HEK293T (cell line): Measurements from ENCODE around the gene HOXA9.

Experiments used
- CTCF ChIA-PET: fragments of 350-600 bp; formaldehyde crosslinking; extraction: SDS; loops from one replicate; lab custom pipeline; 2021; ENCODE audit warnings: antibody characterized with exemption, inconsistent platforms; lab: Yijun Ruan, JAX
- POLR2A ChIA-PET: fragments of 350-600 bp; formaldehyde crosslinking; extraction: SDS; loops from one replicate; lab custom pipeline; 2020; ENCODE audit warnings: antibody characterized with exemption, inconsistent platforms; lab: Yijun Ruan, JAX
- DNase-seq: peaks from one replicate; pipeline ENCODE4 v3.0.0; 2012; ENCODE audit warnings: mixed read lengths; ENCODE audit errors: extremely low spot score
- ARNT ChIP-seq: fragments of 450-650 bp; IDR thresholded peaks from 2 replicates; pipeline ENCODE4 v1.6.1; 2017; ENCODE audit warnings: mild to moderate bottlenecking
- BHLHE40 ChIP-seq: fragments of 450-650 bp; IDR thresholded peaks from 2 replicates; pipeline ENCODE4 v1.6.1; 2016; ENCODE audit warnings: mild to moderate bottlenecking, moderate library complexity, borderline replicate concordance
- CTBP1 ChIP-seq: fragments of 450-650 bp; IDR thresholded peaks from 2 replicates; pipeline ENCODE4 v1.6.1; 2016; ENCODE audit warnings: borderline replicate concordance
- ELF4 ChIP-seq: fragments of 450-650 bp; IDR thresholded peaks from 2 replicates; pipeline ENCODE4 v1.6.1; 2017; ENCODE audit warnings: antibody characterized with exemption
- FOXA1 ChIP-seq: fragments of 450-650 bp; IDR thresholded peaks from 2 replicates; pipeline ENCODE4 v1.6.1; 2016; ENCODE audit warnings: mild to moderate bottlenecking
- FOXK2 ChIP-seq: fragments of 450-650 bp; IDR thresholded peaks from 2 replicates; pipeline ENCODE4 v1.6.1; 2016; ENCODE audit warnings: mild to moderate bottlenecking
- FOXM1 ChIP-seq: fragments of 450-650 bp; IDR thresholded peaks from 2 replicates; pipeline ENCODE4 v1.6.1; 2017; ENCODE audit warnings: mild to moderate bottlenecking, borderline replicate concordance
- HDGF ChIP-seq: fragments of 450-650 bp; IDR thresholded peaks from 2 replicates; pipeline ENCODE4 v1.6.1; 2017; ENCODE audit warnings: antibody characterized with exemption, borderline replicate concordance
- L3MBTL2 ChIP-seq: fragments of 450-650 bp; conservative IDR thresholded peaks from 2 replicates; pipeline ENCODE4 v1.6.1; 2016; ENCODE audit warnings: mild to moderate bottlenecking
- LEF1 ChIP-seq: fragments of 450-650 bp; IDR thresholded peaks from 2 replicates; pipeline ENCODE4 v1.6.1; 2017; ENCODE audit warnings: mild to moderate bottlenecking, borderline replicate concordance
- NFRKB ChIP-seq: fragments of 450-650 bp; IDR thresholded peaks from 2 replicates; pipeline ENCODE4 v1.6.1; 2016; ENCODE audit warnings: mild to moderate bottlenecking, moderate library complexity
- PKNOX1 ChIP-seq: fragments of 450-650 bp; IDR thresholded peaks from 2 replicates; pipeline ENCODE4 v1.6.1; 2016
- SP1 ChIP-seq: fragments of 450-650 bp; IDR thresholded peaks from 2 replicates; pipeline ENCODE4 v1.6.1; 2017
- SUZ12 ChIP-seq: fragments of 450-650 bp; IDR thresholded peaks from 2 replicates; pipeline ENCODE4 v1.6.1; 2016; ENCODE audit warnings: mild to moderate bottlenecking
- TARDBP ChIP-seq: fragments of 450-650 bp; IDR thresholded peaks from 2 replicates; pipeline ENCODE4 v1.6.1; 2016
- ZNF384 ChIP-seq: fragments of 450-650 bp; IDR thresholded peaks from 2 replicates; pipeline ENCODE4 v1.6.1; 2016

HOXA9 gene

GRCh38 chr7:27151341-27151930 is 13.9 kb downstream of the HOXA9 start:
- DNase-seq: no peak
- ChIA-PET POLR2A (interaction anchor here (0.6 to 17.5 kb wide), 14 partner anchors 8 to 954 kb away, joined by 3 to 367 read pairs (median 6); partner anchors contain the start of genes HOXA1, HOXA10 and HOXA11), CTCF (interaction anchor here (0.6 to 1.7 kb wide), 4 partner anchors 8 to 459 kb away, joined by 3 to 5 read pairs (median 4); no protein-coding TSS in a partner anchor)
- no peak for TF ChIP-seq CTBP1
- TF ChIP-seq L3MBTL2: no peak
- TF ChIP-seq FOXA1: no peak

GRCh38 chr7:27150568-27151340 is 14.6 kb downstream of the HOXA9 start:
- ChIA-PET CTCF (interaction anchor here (0.6 to 2.0 kb wide), 7 partner anchors 9 to 459 kb away, joined by 3 to 10 read pairs (median 3); no protein-coding TSS in a partner anchor), POLR2A (interaction anchor here (0.6 to 17.5 kb wide), 18 partner anchors 8 to 956 kb away, joined by 3 to 367 read pairs (median 4); partner anchors contain the start of genes HOXA1, HOXA10, HOXA11 and HOXA4)
- TF ChIP-seq L3MBTL2 (no peak), PKNOX1 (peak; percentile 96), SP1 (no peak), FOXM1 (no peak), TARDBP (no peak), NFRKB (no peak), CTBP1 (no peak), ZNF384 (no peak), ELF4 (no peak), FOXK2 (no peak), BHLHE40 (no peak), LEF1 (no peak), HDGF (0 out of 2 replicates have a peak, but pooled peaks have one; percentile 34), FOXA1 (no peak), ARNT (no peak), SUZ12 (no peak)
- DNase-seq: no peak

- CTCF ChIA-PET: interaction anchor here (0.8 to 2.0 kb wide), 6 partner anchors 8 to 52 kb away, joined by 3 to 10 read pairs (median 4); no protein-coding TSS in a partner anchor
- POLR2A ChIA-PET: interaction anchor here (0.7 to 17.5 kb wide), 18 partner anchors 9 to 956 kb away, joined by 3 to 367 read pairs (median 6); partner anchors contain the start of genes HOXA1, HOXA10, HOXA11 and HOXA4
- no peak for DNase-seq
- no peak for TF ChIP-seq ARNT
- no peak for TF ChIP-seq FOXK2
- no peak for TF ChIP-seq PKNOX1
Observed at GRCh38 chr7:27149842-27150567, 15.3 kb downstream of the HOXA9 start.

- ChIA-PET CTCF (interaction anchor here (0.7 to 2.0 kb wide), 5 partner anchors 12 to 784 kb away, joined by 3 to 10 read pairs (median 4); no protein-coding TSS in a partner anchor), POLR2A (interaction anchor here (0.7 to 17.5 kb wide), 20 partner anchors 8 to 952 kb away, joined by 3 to 367 read pairs (median 6); partner anchors contain the start of genes CBX3, HNRNPA2B1, HOXA10 and HOXA11)
- DNase-seq: no peak
- TF ChIP-seq LEF1: no peak
- no peak for TF ChIP-seq FOXM1
- TF ChIP-seq CTBP1: peak; percentile 68; the same call in 1 of the 2 replicates
- no peak for TF ChIP-seq HDGF
- no peak for TF ChIP-seq NFRKB
- TF ChIP-seq SP1: no peak
- no peak for TF ChIP-seq FOXK2
- TF ChIP-seq ZNF384: no peak
- TF ChIP-seq ARNT: peak; percentile 44; the same call in 1 of the 2 replicates
- TF ChIP-seq PKNOX1: peak; percentile 86
- TF ChIP-seq TARDBP: no peak
Observed at GRCh38 chr7:27148756-27149641, 16.3 kb downstream of the HOXA9 start.
